Activated naive CD4-positive, alpha-beta T cell treated with anti-CD3 and anti-CD28 coated beads, Interleukin-2, amount 50 U/mL, for 16 hours (primary cell): Measurements from ENCODE around the gene PYCR2.

ENCODE experiments used
- DNase-seq: peaks from one replicate; pipeline ENCODE4 v3.0.0-alpha.2; 2020

The PYCR2 gene

DNA sequence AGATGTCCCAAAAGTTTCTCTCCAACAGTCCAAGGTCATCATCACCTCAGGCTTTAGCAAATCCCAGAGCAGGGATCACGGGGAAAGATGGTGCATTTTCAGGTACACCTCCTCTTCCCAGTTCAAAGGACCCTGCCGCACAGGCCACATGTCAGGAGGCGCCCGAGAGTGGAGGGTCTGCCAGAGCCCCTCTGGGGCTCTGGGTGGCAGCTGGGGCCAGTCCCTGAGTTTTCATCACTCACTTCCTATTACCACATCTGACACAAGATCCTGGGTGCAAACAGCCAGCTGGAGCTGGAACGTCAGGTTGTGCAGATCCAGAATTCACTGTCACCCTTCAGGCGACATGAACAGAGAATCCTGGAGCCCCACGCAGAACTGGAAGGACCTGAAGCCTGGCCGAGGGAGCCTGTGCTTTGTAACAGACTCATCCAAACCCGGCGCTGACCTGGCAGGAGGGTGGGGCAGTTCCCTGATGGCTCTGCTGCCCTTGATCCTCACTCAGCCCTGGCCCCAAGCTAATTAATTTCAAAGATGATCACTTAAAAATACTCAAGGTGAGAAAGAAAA is 50.7 kb downstream of the PYCR2 start:
- DNase-seq = no peak

DNA sequence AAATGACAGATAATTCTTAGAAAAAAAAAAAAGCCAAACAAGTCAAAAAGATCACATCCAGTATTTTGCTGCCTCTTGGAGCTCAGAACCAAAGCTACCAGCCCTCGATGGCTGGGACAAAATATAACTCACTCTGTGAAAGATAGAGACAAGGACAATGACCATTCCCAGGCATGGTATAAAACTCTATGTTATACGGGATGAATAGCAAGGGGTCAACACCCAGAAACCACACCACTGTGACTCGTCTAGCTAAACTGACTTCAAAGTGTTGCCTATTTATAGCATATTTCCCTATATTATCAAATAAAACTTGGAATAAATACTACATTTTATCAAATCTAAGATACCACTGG is 52.0 kb downstream of the PYCR2 start:
- no peak for DNase-seq

DNA sequence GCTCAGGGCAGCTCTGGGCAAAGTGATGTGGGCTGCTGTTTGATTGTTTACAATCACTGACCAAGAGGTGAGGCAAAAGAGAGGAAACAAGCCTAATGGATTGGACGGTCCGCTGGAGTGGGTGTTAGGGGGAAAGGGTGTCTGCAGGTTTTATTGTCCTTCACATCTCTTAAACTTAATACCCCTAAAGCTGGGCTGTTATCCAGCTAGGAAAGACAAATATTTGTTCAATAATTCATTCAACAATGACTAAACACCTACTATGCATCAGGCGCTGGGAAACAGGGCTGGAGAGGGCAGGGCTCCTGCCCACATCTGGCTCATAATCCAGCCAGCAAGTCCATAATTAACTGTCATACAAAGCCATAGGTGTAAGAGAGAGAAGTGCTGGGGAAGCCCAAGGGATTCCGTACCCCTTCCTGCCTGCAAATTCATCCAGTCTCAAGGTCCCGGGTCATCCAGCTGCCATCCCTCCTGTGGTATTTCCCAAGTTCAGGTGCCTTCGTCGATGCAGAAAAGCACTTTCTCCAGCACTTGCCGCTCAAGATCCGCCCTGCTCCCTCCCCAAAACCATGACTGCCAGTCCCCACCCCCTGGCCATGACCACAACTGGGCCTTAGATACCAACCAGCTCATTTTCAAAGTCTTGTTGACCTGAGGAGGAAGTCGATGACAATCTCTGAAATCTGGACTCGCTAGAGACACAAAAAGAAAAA is 52.5 kb downstream of the PYCR2 start:
- no peak for DNase-seq

DNA sequence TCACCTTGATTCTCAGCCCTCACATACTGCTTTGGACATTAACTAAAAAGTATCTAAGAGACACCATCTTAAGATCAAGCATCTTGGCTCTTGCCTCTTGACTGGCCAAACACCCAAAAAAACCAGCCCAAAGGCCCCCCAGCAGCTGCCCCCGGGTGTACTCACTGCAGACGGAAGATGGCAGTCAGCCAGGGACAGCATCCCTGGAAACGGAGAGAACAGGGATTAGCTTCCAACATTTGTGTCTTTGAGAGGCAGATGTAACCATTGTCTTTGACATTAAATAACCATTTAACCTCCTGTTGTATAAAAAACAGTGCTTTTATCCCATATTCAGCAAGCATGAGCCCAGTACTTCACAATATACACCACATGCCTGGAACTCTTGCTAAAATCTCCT is 53.1 kb downstream of the PYCR2 start:
- DNase-seq = no peak
